ENCODE data around the gene CNTNAP5. TPM values are rescaled to one million over a fixed set of nuclear protein-coding genes. Genes with fewer than 3 reads are reported as not detected.

CNTNAP5 gene
- total RNA-seq, 1 donor from 2014 or later = not detected

DNA sequence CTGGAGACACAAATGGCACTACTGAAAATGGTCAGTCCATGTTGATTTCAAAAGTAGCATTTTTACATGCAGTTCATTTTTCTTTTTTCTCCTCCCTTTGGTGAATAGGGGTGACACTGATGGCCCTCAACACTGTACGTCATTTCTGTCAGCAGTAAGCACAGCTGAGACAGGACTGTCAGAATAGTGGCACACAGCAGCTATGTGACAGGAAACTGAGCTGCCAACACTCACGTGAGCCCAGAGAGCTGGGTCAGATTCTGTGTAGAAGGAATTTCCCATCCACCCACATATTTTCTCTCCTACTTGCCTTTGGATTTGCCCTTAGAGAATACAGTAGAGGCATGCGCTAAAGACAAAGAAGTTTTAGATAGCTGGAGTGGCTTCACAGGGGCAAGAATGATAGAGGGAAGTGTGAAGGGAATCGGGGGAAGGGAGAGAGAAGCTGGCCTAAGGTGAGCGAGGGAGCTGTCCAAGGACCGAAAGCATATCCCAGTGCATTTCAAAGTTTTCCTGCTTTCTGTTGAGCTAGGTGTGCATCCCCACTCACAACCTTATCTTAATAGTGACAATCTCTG, 476.6 kb downstream of the CNTNAP5 start:
- TF ChIP-seq, protein P1, sequence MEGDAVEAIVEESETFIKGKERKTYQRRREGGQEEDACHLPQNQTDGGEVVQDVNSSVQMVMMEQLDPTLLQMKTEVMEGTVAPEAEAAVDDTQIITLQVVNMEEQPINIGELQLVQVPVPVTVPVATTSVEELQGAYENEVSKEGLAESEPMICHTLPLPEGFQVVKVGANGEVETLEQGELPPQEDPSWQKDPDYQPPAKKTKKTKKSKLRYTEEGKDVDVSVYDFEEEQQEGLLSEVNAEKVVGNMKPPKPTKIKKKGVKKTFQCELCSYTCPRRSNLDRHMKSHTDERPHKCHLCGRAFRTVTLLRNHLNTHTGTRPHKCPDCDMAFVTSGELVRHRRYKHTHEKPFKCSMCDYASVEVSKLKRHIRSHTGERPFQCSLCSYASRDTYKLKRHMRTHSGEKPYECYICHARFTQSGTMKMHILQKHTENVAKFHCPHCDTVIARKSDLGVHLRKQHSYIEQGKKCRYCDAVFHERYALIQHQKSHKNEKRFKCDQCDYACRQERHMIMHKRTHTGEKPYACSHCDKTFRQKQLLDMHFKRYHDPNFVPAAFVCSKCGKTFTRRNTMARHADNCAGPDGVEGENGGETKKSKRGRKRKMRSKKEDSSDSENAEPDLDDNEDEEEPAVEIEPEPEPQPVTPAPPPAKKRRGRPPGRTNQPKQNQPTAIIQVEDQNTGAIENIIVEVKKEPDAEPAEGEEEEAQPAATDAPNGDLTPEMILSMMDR (IDR thresholded peaks at IDR 0.05) = no peak
- no peak overlapping the region for H3K4me3 Mint-ChIP-seq (ENCODE audit: unreplicated experiment)
- no peak for DNase-seq (ENCODE audit: extremely low spot score, unreplicated experiment)
- H3K36me3 Mint-ChIP-seq (ENCODE audit: unreplicated experiment) = no peaks in the 10 kb centered on the region
- no peaks in the 10 kb centered on the region for H3K4me1 Mint-ChIP-seq (ENCODE audit: unreplicated experiment)
- peaks cover 45% of the 10 kb centered on the region for H3K9me3 Mint-ChIP-seq (ENCODE audit: unreplicated experiment)
- H3K27ac Mint-ChIP-seq (ENCODE audit: unreplicated experiment) = no peak overlapping the region
- no peaks in the 10 kb centered on the region for H3K27me3 Mint-ChIP-seq (ENCODE audit: unreplicated experiment)

DNA sequence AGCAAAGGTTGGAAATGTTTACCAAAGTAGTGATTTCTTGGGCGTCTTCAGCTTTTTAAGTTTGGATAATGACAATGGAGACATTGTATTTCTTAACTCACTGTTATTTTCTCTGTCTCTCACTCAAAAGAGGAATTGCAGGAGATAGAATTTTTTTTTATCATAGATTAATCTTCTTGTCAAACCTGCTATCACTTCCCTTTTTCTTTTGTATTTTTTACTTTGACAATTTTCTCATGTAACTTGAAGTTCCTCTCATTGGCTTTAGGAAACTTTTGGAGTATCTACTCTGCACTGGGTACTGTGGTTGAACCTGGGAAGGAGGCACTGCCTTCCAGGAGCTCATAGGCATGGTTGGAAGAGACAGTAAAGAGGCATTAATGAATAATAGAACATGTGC, 489.1 kb downstream of the CNTNAP5 start:
- Mint-ChIP-seq H3K4me3 (ENCODE audit: unreplicated experiment) (no peak overlapping the region), H3K27me3 (ENCODE audit: unreplicated experiment) (no peaks in the 10 kb centered on the region), H3K9me3 (ENCODE audit: unreplicated experiment) (peaks cover 49% of the 10 kb centered on the region), H3K36me3 (ENCODE audit: unreplicated experiment) (no peaks in the 10 kb centered on the region), H3K4me1 (ENCODE audit: unreplicated experiment) (no peaks in the 10 kb centered on the region), H3K27ac (ENCODE audit: unreplicated experiment) (no peak overlapping the region)
- DNase-seq (ENCODE audit: extremely low spot score, unreplicated experiment) = no peak
- TF ChIP-seq, protein P1 (IDR thresholded peaks at IDR 0.05) = no peak

DNA sequence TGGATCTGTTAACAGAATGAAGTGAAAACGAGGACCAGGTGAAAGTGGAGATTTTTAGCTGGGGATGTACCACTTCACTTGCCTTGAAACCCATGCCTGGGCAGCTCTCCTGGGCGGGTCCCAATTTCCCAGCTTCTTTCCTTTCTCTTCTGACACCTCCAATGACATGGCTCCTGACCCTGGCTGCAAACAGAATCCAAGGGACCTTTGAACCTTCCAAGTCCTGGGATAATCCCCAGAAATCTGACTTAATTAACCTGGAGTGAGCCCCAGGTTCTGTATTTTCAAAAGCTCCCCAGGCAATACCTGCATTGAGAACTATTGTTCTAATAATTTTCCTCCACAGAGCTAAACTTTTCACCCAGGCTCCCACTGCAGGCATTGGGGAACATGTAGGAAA, 495.9 kb downstream of the CNTNAP5 start:
- Mint-ChIP-seq H3K27ac (ENCODE audit: unreplicated experiment) (no peak overlapping the region), H3K36me3 (ENCODE audit: unreplicated experiment) (no peaks in the 10 kb centered on the region), H3K27me3 (ENCODE audit: unreplicated experiment) (no peaks in the 10 kb centered on the region), H3K4me1 (ENCODE audit: unreplicated experiment) (no peaks in the 10 kb centered on the region), H3K9me3 (ENCODE audit: unreplicated experiment) (peaks cover 52% of the 10 kb centered on the region), H3K4me3 (ENCODE audit: unreplicated experiment) (no peak overlapping the region)
- no peak for DNase-seq (ENCODE audit: extremely low spot score, unreplicated experiment)
- TF ChIP-seq, protein P1 (IDR thresholded peaks at IDR 0.05) = no peak

DNA sequence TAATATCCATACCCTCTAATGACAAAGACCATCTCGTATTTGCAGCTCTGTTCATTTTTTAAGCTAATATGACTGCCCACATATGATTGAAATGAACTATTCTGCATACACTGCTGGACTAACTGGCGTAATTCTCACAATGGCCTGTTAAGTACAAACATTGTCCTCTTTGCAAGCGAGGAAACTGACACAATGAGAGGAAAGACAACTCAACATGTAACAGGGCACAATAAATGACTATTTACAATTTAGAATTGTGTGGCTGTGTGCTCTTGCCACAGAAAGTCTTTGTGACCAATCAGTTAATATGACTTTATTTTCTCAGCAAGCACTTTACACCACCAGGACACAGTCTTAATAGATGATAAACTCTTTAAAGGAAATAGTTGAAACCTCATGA, 498.0 kb downstream of the CNTNAP5 start:
- H3K9me3 Mint-ChIP-seq (ENCODE audit: unreplicated experiment) = peaks cover 50% of the 10 kb centered on the region
- no peaks in the 10 kb centered on the region for H3K27me3 Mint-ChIP-seq (ENCODE audit: unreplicated experiment)
- no peak overlapping the region for H3K27ac Mint-ChIP-seq (ENCODE audit: unreplicated experiment)
- no peak for DNase-seq (ENCODE audit: extremely low spot score, unreplicated experiment)
- TF ChIP-seq, protein P1 (IDR thresholded peaks at IDR 0.05) = no peak
- no peak overlapping the region for H3K4me3 Mint-ChIP-seq (ENCODE audit: unreplicated experiment)
- H3K4me1 Mint-ChIP-seq (ENCODE audit: unreplicated experiment) = no peaks in the 10 kb centered on the region
- no peaks in the 10 kb centered on the region for H3K36me3 Mint-ChIP-seq (ENCODE audit: unreplicated experiment)

DNA sequence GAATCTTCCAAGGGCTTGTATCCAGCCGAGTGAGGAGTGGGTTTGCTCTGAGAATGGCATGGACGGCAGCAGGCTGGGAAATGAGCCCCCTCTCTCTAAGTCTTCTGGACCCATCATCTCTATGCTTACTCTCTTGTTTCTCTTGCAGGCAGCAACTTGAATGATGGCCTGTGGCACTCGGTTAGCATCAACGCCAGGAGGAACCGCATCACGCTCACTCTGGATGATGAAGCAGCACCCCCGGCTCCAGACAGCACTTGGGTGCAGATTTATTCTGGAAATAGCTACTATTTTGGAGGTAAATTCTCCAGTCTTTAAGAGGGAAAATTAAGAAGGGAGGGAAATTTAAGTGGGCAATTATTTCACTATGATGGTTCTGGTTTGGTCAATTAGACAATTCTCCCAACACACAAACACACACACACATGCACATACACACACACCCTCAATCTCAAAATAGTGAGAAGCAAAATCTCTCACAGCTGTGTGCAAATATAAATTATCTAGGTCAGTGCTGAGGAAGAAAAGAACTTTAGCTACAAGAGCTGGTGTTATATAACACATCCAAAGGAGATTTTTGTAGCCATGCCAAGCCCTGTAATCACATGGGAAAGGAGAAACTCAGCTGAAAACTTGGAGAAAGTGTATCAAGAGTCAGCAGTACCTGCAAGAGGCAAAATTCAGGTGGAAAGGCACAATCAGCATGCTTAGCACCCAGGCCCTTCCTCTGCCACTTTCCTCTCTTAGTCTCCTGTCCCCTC, 499.2 kb downstream of the CNTNAP5 start:
- H3K4me3 Mint-ChIP-seq (ENCODE audit: unreplicated experiment) = no peak overlapping the region
- no peaks in the 10 kb centered on the region for H3K4me1 Mint-ChIP-seq (ENCODE audit: unreplicated experiment)
- no peaks in the 10 kb centered on the region for H3K27me3 Mint-ChIP-seq (ENCODE audit: unreplicated experiment)
- no peak for DNase-seq (ENCODE audit: extremely low spot score, unreplicated experiment)
- no peak overlapping the region for H3K27ac Mint-ChIP-seq (ENCODE audit: unreplicated experiment)
- peaks cover 51% of the 10 kb centered on the region for H3K9me3 Mint-ChIP-seq (ENCODE audit: unreplicated experiment)
- no peaks in the 10 kb centered on the region for H3K36me3 Mint-ChIP-seq (ENCODE audit: unreplicated experiment)
- TF ChIP-seq, protein P1 (IDR thresholded peaks at IDR 0.05) = no peak
